ENCODE measurements around the gene ZNF621. TPM values are rescaled to one million over a fixed set of nuclear protein-coding genes. Genes with fewer than 3 reads are reported as not detected.
A peak's percentile ranks its signal among the peaks of the same experiment; 100 is the strongest.

The ZNF621 gene
- total and polyA plus RNA-seq, 2 of the 8 experiments (the other 6 are each of a cell fraction or from before 2014, with no cell fraction given): 10.9 to 15.4 TPM

- WGBS, 2 experiments (ENCODE audit: extremely low coverage in 1 of 2, insufficient coverage in 1 of 2, insufficient read length in 1 of 2, insufficient replicate concordance in 2 of 2, low coverage in 1 of 2, low lambda C conversion rate in 2 of 2, missing lambda C conversion rate in 1 of 2): 58% methylated on average over 47 of the region's 48 CpGs; no CpG with 5 or more reads in 1 of the 2 experiments
- H3K79me1 ChIP-seq (ENCODE audit: low read depth, low read length): no peaks in the 10 kb centered on the region
- no peak within 1 kb of the TSS for H3K56ac ChIP-seq (replicated peaks; ENCODE audit: insufficient read length, low read depth, low read length)
- H3K79me2 ChIP-seq (ENCODE audit: control insufficient read depth in 1 of 2, insufficient read depth in 2 of 2, low read length in 2 of 2): no peaks in the 10 kb centered on the region
- no peak within 1 kb of the TSS for H2BK12ac ChIP-seq (ENCODE audit: low read depth, low read length)
- H3K4ac ChIP-seq (replicated peaks; ENCODE audit: insufficient read length, low read depth, low read length): no peak within 1 kb of the TSS
- H2BK15ac ChIP-seq (ENCODE audit: low read length): no peak within 1 kb of the TSS
- H4K8ac ChIP-seq (ENCODE audit: extremely low read depth, insufficient read depth, low read length): peak within 1 kb of the TSS; percentile 85; the same call in 1 of the 2 replicates
- peak within 1 kb of the TSS; percentile 63 to 82 for H3K4me2 ChIP-seq (ENCODE audit: insufficient read depth in 1 of 2, low read depth in 2 of 2, low read length in 2 of 2)
- DNase-seq (ENCODE audit: low read depth in 1 of 2, low spot score in 2 of 2) (peak in 1 of 2 experiments; percentile 80), FAIRE-seq (no peak)
- H4K91ac ChIP-seq (replicated peaks; ENCODE audit: insufficient read length, low read length): peak within 1 kb of the TSS; percentile 12
- POLR2A ChIA-PET (ENCODE audit: partially characterized antibody): interaction anchor here (1.0 to 4.2 kb wide), 10 partner anchors 10 to 48 kb away, joined by 3 to 42 read pairs (median 7); partner anchors contain the start of genes RPL14, ZNF620 and ZNF621
- H3K23ac ChIP-seq (ENCODE audit: insufficient read length): no peak within 1 kb of the TSS
- H3K14ac ChIP-seq (ENCODE audit: insufficient read length): no peak within 1 kb of the TSS
- H3K9ac ChIP-seq (replicated peaks in 1 of 4; ENCODE audit: extremely low read depth in 1 of 4, low read depth in 3 of 4, low read length in 3 of 4): peak within 1 kb of the TSS in 3 of 4 experiments; percentile 58 to 77 (median 67); a peak in 4 of 7 replicates
- H3K18ac ChIP-seq (ENCODE audit: extremely low read depth, low read length): peak within 1 kb of the TSS; percentile 36
- CTCF ChIA-PET (ENCODE audit: partially characterized antibody): interaction anchor here (1.5 kb wide), 1 partner anchor 150 kb away, joined by 5 read pairs; no protein-coding TSS in a partner anchor
- peaks cover 0 to 8% (median 3%) of the 10 kb centered on the region in 4 experiments; a peak in 2 of 7 replicates for H3K4me1 ChIP-seq (replicated peaks in 1 of 4; ENCODE audit: control insufficient read depth in 3 of 4, insufficient read depth in 4 of 4, low read length in 3 of 4)
- no peaks in the 10 kb centered on the region for H4K20me1 ChIP-seq (replicated peaks in 1 of 2; ENCODE audit: control insufficient read depth in 1 of 2, insufficient read depth in 2 of 2, low read length in 2 of 2)
- H2BK120ac ChIP-seq (replicated peaks; ENCODE audit: low read depth, low read length): no peak within 1 kb of the TSS
- peak within 1 kb of the TSS; percentile 62 for H4K5ac ChIP-seq (ENCODE audit: insufficient read length, low read depth, low read length)
- no peak within 1 kb of the TSS for H2BK5ac ChIP-seq (ENCODE audit: low read depth, low read length)
- H2BK20ac ChIP-seq (ENCODE audit: low read length): no peak within 1 kb of the TSS
- H3K9me3 ChIP-seq (ENCODE audit: insufficient read depth in 2 of 2, low read depth in 1 of 2, low read length in 1 of 2): no peaks in the 10 kb centered on the region
- H3K27ac ChIP-seq (ENCODE audit: low read depth, low read length): peak within 1 kb of the TSS; percentile 67; the same call in 1 of the 2 replicates
- H3K36me3 ChIP-seq (ENCODE audit: control insufficient read depth in 2 of 4, insufficient read depth in 4 of 4, low read length in 3 of 4): peaks cover 0 to 4% (median 0%) of the 10 kb centered on the region in 4 experiments; a peak in 1 of 8 replicates
- peak within 1 kb of the TSS; percentile 36 to 88 (median 64) for H3K4me3 ChIP-seq (ENCODE audit: extremely low read depth in 1 of 4, insufficient read depth in 2 of 4, low read depth in 3 of 4, low read length in 4 of 4)
- H3K23me2 ChIP-seq (ENCODE audit: low read depth, low read length): no peaks in the 10 kb centered on the region
- no peak within 1 kb of the TSS for H2AK5ac ChIP-seq (ENCODE audit: low read depth, low read length)
- H2AFZ ChIP-seq (ENCODE audit: low read length): peak within 1 kb of the TSS; percentile 81
- H3K27me3 ChIP-seq (replicated peaks in 1 of 4; ENCODE audit: control insufficient read depth in 3 of 4, extremely low read depth in 1 of 4, insufficient read depth in 3 of 4, low read length in 3 of 4): no peaks in the 10 kb centered on the region
- TF ChIP-seq TAF1 (IDR thresholded peaks at IDR 0.05; ENCODE audit: low read depth, low read length) (peak; percentile 79), POLR2A (IDR thresholded peaks at IDR 0.05; ENCODE audit: control extremely low read depth in 1 of 2, low read depth in 2 of 2, low read length in 2 of 2) (peak in 1 of 2 experiments; percentile 60; a peak in 2 of 3 replicates), RBBP5 (IDR thresholded peaks at IDR 0.05; ENCODE audit: borderline replicate concordance, low read depth, low read length) (no peak), TBP (IDR thresholded peaks at IDR 0.05; ENCODE audit: low read depth, low read length) (peak; percentile 72), KDM1A (IDR thresholded peaks at IDR 0.05; ENCODE audit: borderline replicate concordance, low read length) (no peak)
These were observed 48.0 kb upstream of the ZNF621 start, which contains the start of gene ZNF619 for GRCh38 chr3:40476478-40477470. ZNF619 (plus strand) TSS chr3:40477122; CDS start chr3:40477980, 858 bp downstream.

Measured in H1 (cell line).